C4-2B (cell line): Measurements from ENCODE around the gene POLR3A.
A peak's percentile ranks its signal among the peaks of the same experiment; 100 is the strongest.

ENCODE experiments used
- H3K27ac ChIP-seq: fragments of 450-650 bp; 2 replicates; pipeline ENCODE4 v1.5.1; 2017
- ZFX ChIP-seq: fragments of 450-650 bp; IDR thresholded peaks from 2 replicates; pipeline ENCODE4 v1.6.1; 2017
- TF ChIP-seq, protein P1 (sequence below): fragments of 450-650 bp; conservative IDR thresholded peaks from 2 replicates; pipeline ENCODE4 v1.5.1; 2017; ENCODE audit warnings: mild to moderate bottlenecking

POLR3A gene

DNA sequence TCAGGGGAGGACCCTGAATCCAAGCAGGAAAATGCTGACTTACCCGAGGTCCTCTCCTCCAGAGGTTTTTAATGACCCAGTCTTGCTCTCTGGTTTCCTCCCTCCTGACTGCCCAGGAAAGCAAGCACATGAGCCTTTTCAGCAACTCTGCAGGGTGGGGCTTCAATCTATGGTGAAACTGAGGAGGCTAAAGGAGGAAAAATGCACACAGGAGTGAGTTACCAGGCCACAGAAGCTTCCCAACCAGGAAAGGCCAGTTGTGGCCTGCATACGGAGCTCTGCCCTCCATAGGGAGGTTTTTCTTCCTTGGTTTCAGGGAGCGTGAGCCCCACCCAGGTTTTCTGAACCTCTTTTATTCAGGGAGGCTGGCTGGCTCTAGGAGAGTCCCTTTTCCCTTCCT, 88.7 kb downstream of the POLR3A start:
- H3K27ac ChIP-seq = no peak overlapping the region
- TF ChIP-seq, protein P1, sequence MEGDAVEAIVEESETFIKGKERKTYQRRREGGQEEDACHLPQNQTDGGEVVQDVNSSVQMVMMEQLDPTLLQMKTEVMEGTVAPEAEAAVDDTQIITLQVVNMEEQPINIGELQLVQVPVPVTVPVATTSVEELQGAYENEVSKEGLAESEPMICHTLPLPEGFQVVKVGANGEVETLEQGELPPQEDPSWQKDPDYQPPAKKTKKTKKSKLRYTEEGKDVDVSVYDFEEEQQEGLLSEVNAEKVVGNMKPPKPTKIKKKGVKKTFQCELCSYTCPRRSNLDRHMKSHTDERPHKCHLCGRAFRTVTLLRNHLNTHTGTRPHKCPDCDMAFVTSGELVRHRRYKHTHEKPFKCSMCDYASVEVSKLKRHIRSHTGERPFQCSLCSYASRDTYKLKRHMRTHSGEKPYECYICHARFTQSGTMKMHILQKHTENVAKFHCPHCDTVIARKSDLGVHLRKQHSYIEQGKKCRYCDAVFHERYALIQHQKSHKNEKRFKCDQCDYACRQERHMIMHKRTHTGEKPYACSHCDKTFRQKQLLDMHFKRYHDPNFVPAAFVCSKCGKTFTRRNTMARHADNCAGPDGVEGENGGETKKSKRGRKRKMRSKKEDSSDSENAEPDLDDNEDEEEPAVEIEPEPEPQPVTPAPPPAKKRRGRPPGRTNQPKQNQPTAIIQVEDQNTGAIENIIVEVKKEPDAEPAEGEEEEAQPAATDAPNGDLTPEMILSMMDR = no peak
- TF ChIP-seq ZFX = no peak

DNA sequence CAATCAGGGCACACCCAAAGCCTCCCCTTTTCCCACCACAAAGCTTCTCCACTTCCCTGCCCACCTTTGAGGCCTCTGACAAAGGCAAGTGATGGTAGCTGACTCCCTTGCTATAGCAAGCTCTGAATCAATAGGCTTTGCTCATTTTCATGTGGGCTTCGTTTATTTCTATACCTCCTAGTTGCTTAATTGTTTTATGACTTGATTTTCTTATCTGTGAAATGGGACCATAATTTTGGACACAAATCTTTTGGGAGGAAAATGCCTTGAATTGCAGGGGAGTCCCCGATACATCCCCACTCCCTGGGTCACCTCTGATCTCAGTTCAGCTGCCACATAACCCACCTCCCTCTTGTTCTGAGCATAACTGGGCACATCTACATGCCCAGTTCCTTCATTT, 89.1 kb downstream of the POLR3A start:
- H3K27ac ChIP-seq = no peak overlapping the region
- no peak for TF ChIP-seq ZFX
- TF ChIP-seq, protein P1 = no peak

DNA sequence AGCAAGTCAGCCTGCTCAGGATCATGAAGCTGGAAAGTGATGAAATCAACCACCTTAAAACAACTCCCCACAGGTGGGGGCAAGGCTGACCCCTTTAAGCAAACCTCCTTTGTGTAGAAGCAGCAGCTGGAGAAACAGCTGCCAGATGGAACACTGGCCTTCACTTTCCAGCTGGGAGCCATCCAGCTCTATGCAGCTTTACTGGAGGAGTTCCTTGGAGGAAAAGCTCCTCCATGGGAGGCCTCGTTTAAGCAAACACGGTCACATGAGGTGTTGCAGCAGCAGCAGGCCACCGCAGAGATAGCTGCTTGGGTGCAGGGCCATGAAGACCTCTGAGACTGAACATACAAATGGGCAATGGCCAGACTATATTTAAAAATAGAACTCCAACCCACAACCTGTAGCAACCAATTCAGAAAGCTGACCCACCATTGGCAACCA, 89.7 kb downstream of the POLR3A start:
- no peak overlapping the region for H3K27ac ChIP-seq
- TF ChIP-seq, protein P1 = no peak
- no peak for TF ChIP-seq ZFX

DNA sequence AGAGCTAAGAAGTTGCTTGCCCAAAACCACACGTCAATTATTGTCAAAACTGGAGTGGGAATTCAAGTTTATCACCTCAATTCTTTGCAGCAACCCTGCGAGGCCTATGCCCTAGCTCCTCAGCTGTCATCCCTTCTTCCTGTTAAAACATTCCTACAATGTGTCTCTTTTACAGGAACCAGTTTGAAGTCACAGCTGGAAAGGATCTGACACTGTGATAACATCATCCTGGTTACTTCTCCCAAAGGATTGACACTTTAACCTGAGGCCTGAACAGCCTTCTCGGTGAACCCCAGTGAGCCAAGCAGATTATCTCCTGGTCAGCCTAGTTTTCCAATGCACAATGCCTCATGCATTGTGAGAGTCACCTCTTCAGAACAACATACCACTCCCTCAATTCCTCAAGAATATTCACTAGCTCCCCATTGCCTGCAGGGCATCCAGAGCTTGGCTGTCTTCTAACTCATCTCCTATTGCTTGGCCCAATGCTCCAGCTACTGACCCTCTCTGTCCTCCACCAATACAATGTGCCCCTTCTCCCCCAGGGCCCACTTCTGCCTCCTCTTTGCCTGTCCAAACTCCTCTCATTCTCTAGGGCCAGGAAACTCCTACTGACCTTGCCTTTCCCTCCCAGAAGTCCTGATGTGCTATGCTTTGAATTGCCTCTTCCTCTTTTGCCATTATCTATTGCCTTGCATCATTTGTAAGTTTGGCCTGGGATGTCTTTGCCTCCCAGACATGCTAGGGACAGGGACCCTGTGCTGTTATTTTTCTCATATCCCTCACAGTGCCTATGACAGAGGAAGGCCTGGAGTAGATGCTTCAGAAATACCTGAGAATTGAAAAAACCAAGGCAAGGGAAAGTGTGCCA, 92.4 kb downstream of the POLR3A start:
- no peak for TF ChIP-seq ZFX
- TF ChIP-seq, protein P1 = no peak
- no peak overlapping the region for H3K27ac ChIP-seq

DNA sequence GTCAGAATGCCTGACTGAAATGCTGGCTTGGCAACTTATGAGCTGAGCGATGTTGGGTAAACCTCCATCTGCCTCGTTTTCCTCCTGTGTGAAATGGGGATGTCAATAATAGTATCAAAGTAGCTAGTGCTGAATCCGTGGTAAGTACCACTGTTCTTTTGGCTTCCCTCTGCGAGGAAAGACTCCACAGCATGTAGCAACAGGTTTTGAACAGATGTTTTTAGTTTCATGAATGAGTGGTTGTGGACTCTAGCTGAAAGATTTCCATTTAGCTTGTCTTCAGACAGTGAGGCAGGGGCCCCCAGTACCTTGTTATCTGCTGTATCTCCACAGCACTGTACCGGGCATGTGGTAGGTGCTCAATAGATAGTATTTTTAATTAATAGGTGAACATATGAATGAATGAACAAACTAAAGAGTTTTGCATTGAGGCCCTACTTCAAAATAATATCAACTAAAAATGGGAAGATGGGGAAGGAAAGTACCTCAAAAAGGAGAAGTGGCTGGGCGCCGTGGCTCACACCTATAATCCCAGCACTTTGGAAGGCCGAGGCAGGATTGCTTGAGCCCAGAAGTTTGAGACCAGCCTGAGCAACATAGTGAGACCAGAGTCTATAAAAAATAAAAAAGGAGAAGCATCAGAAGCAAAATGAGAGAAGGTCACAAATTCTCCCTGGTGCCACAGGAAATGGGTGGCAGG, 97.1 kb downstream of the POLR3A start:
- no peak overlapping the region for H3K27ac ChIP-seq
- TF ChIP-seq ZFX = no peak
- TF ChIP-seq, protein P1 = no peak

DNA sequence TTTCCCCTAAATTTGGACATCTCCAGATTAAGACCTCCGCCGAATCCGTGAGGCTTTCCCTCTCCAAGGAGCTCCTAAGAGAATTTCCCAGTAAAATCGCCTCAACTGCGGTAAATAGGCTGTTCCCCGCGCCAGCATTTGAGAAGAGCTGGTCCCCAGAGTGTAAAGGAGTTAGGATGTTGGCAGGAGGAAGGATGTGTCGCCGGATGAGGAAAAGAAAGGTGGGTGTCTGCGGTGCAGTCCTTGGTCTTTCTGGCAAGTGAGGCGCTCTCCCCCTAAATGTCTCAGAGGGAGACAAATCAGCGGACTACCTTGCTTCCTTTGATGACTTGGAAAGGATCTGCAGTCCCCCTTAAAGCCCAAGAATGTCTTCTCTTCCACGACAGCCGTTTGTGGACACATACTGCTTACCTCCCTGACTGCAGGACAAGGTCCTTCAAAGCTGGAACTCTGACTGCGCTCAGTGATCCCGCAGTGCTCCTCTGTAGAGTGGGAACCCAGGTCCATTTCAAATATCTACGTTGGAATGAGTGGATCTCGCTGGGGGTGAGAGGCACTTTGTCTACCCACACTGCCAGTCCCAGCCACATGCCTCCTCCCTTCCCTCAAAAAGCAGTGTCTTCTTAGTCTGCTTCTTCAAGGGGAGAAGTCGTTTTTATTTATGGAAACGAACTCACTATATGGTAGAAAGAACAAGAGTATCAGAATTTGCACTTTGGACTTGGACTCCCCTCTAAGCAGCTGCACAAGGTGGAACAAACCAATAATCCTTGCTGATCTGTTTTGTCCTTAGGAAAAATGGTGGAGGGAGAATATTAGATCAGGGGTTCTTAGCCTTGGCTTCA, 101.7 kb downstream of the POLR3A start:
- TF ChIP-seq ZFX = no peak
- TF ChIP-seq, protein P1 = no peak
- H3K27ac ChIP-seq = peak overlapping the region; percentile 83; the same call in 1 of the 2 replicates
